Gastrocnemius medialis (tissue), 4 donors: Measurements from ENCODE around the gene MLANA. TPM values are rescaled to one million over a fixed set of nuclear protein-coding genes. Genes with fewer than 3 reads are reported as not detected.
A peak's percentile ranks its signal among the peaks of the same experiment; 100 is the strongest.

Experiments
- ATAC-seq, 2 donors: fragments of 150-250 bp; one replicate each; pipeline ENCODE4 v1.9.1; 2016
- DNase-seq, 2 donors: peaks; one replicate each; pipeline ENCODE4 v3.0.0-alpha.2; 2019
- H3K27ac ChIP-seq, 4 donors: fragments of 200-600 bp; sonication (generic); 1 replicate in 1 of 4; 2 replicates in 3 of 4; pipeline ENCODE4 v1.5.1; 2016 to 2018; ENCODE audit warnings: mild to moderate bottlenecking in 2 of 4, moderate library complexity in 1 of 4
- H3K27me3 ChIP-seq, 3 donors: fragments of 200-600 bp; sonication (generic) in 2 of 3; 1 replicate in 1 of 3; 2 replicates in 2 of 3; pipeline versions ENCODE4 v1.5.1 to v1.6.0; 2016 to 2019; ENCODE audit warnings: mild to moderate bottlenecking in 1 of 3, moderate library complexity in 1 of 3
- H3K36me3 ChIP-seq, 2 donors: fragments of 200-600 bp; sonication (generic) in 1 of 2; one replicate each; pipeline ENCODE4 v1.5.1; 2017 to 2018
- H3K4me1 ChIP-seq, 2 donors: fragments of 200-600 bp; sonication (generic) in 1 of 2; one replicate each; pipeline ENCODE4 v1.5.1; 2016 to 2017; ENCODE audit warnings: mild to moderate bottlenecking in 2 of 2
- H3K4me3 ChIP-seq, 4 donors: fragments of 200-600 bp; sonication (generic) in 3 of 4; 1 replicate in 1 of 4; 2 replicates in 3 of 4; pipeline ENCODE4 v1.5.1; 2016 to 2019; ENCODE audit warnings: mild to moderate bottlenecking in 2 of 4
- H3K9me3 ChIP-seq, 3 donors: fragments of 200-600 bp; sonication (generic) in 2 of 3; 1 replicate in 1 of 3; 2 replicates in 2 of 3; pipeline ENCODE4 v1.5.1; 2016 to 2019
- POLR2A ChIP-seq, 2 donors: fragments of 450-650 bp; IDR thresholded peaks; one replicate each; pipeline ENCODE4 v1.6.1; 2017; ENCODE audit warnings: antibody characterized with exemption in 2 of 2, mild to moderate bottlenecking in 2 of 2, moderate library complexity in 2 of 2
- in situ Hi-C, 4 donors: fragments of 200-750 bp; cut with MboI; loops; one replicate each; pipeline versions ENCODE4 v1.15.0 to v1.8.0; 2017; ENCODE audit warnings: low sequenced_read_pairs in 4 of 4
- intact Hi-C: fragments of 100-400 bp; cut with DNase I; formaldehyde crosslinking; loops from one replicate; pipeline ENCODE4 v1.15.1; 2023; ENCODE audit warnings: low total_unique reads
- total RNA-seq, 4 donors: library from RNA; depleted of rRNA; stranded (reverse); fragments of >200 nt; gene quantifications; one replicate each; pipeline versions ENCODE4 v1.1.0 to v1.2.3, GENCODE V29; 2016
- TF ChIP-seq, protein P1 (sequence below), 5 experiments: fragments of 450-650 bp in 3 of 5; fragments of 200-600 bp in 2 of 5; sonication (generic) in 2 of 5; IDR thresholded peaks in 4 of 5; conservative IDR thresholded peaks in 1 of 5; 1 replicate in 4 of 5; 2 replicates in 1 of 5; pipeline ENCODE4 v1.5.1; 2016 to 2019; ENCODE audit warnings: antibody characterized with exemption in 5 of 5, mild to moderate bottlenecking in 3 of 5, moderate library complexity in 3 of 5

Gene MLANA
- total RNA-seq, 4 donors from 2014 or later, result not detected

DNA sequence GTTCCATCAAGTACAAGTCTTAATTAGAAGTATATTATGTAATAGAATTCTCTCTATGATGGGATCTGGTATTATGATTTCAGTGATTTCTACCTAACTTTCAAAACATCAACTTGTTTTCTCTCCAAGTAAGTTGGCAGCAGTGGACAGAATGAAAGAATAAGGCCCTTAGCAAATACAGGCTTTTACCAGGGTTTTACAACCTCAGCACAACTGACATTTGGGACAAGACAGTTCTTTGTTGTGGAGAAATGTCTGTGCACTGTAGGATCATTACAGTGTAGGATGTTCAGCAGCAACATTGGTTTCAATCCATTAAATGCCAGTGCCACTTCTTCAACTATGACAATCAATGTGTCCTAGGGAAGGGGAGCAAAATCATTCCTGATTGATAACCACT is 48.8 kb downstream of the MLANA start:
- intact Hi-C loops (no loop called here), in situ Hi-C loops (no loop called here)
- H3K27me3 ChIP-seq, result no peaks in the 10 kb centered on the region
- ATAC-seq, result no peak
- no peaks in the 10 kb centered on the region for H3K4me1 ChIP-seq
- no peaks in the 10 kb centered on the region for H3K9me3 ChIP-seq
- DNase-seq, result no peak
- H3K36me3 ChIP-seq, result no peaks in the 10 kb centered on the region
- no peak overlapping the region for H3K27ac ChIP-seq
- TF ChIP-seq, protein P1, sequence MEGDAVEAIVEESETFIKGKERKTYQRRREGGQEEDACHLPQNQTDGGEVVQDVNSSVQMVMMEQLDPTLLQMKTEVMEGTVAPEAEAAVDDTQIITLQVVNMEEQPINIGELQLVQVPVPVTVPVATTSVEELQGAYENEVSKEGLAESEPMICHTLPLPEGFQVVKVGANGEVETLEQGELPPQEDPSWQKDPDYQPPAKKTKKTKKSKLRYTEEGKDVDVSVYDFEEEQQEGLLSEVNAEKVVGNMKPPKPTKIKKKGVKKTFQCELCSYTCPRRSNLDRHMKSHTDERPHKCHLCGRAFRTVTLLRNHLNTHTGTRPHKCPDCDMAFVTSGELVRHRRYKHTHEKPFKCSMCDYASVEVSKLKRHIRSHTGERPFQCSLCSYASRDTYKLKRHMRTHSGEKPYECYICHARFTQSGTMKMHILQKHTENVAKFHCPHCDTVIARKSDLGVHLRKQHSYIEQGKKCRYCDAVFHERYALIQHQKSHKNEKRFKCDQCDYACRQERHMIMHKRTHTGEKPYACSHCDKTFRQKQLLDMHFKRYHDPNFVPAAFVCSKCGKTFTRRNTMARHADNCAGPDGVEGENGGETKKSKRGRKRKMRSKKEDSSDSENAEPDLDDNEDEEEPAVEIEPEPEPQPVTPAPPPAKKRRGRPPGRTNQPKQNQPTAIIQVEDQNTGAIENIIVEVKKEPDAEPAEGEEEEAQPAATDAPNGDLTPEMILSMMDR (IDR thresholded peaks at IDR 0.05 in 4 of 5, conservative IDR thresholded peaks at IDR 0.05 in 1 of 5), result no peak
- no peak for TF ChIP-seq POLR2A (IDR thresholded peaks at IDR 0.05)
- no peak overlapping the region for H3K4me3 ChIP-seq

DNA sequence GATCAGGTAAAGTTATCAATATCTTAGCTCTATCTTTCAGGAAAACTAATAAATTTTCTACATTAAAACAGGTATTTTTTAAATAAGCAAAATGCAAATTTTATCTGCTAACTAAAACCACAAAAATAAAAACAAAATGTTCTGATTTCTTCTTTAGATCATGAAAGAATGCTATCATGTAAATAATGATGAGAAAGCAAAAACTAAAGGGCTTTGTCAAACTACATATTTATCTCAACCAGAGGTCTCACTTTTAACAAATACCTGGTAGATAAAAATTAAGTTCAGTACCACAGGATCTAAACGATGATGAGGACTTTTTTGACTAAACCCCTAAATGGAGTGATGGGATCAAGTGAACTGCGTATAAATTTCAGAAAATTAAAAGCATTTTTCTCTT is 50.5 kb downstream of the MLANA start:
- H3K4me3 ChIP-seq, result no peak overlapping the region
- H3K27me3 ChIP-seq, result no peaks in the 10 kb centered on the region
- DNase-seq (no peak), ATAC-seq (no peak)
- TF ChIP-seq, protein P1 (IDR thresholded peaks at IDR 0.05 in 4 of 5, conservative IDR thresholded peaks at IDR 0.05 in 1 of 5), result no peak
- TF ChIP-seq POLR2A (IDR thresholded peaks at IDR 0.05), result no peak
- H3K27ac ChIP-seq, result no peak overlapping the region
- intact Hi-C loops, result loop anchor here (10.0 kb wide), 1 partner anchor 64 kb away; a partner anchor contains a TSS
- H3K4me1 ChIP-seq, result no peaks in the 10 kb centered on the region
- in situ Hi-C loops, result no loop called here
- no peaks in the 10 kb centered on the region for H3K36me3 ChIP-seq
- H3K9me3 ChIP-seq, result no peaks in the 10 kb centered on the region

DNA sequence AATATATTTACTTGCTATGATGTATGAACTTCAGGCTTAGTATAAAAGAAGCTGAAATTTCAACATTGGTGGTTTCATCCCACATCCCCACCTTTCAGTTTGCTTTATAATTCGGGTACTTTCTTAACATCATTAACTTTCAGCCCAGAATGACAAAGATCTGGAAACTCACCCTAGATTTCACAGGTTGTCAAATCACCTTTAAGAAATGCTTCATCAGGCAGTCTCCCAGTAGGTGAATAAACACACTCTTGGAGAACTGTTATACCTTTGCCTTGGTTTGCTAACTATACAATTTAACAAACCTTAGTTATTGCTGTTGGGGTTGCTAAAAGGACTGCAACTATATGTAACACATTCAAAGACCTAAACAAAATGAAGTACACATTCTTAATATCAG is 54.4 kb downstream of the MLANA start:
- Histone ChIP-seq H3K4me1 (peaks cover 26 to 27% of the 10 kb centered on the region in 2 donors), H3K27me3 (no peaks in the 10 kb centered on the region), H3K4me3 (no peak overlapping the region), H3K9me3 (no peaks in the 10 kb centered on the region), H3K36me3 (no peaks in the 10 kb centered on the region), H3K27ac (no peak overlapping the region)
- no peak for ATAC-seq
- no peak for TF ChIP-seq POLR2A (IDR thresholded peaks at IDR 0.05)
- TF ChIP-seq, protein P1 (IDR thresholded peaks at IDR 0.05 in 4 of 5, conservative IDR thresholded peaks at IDR 0.05 in 1 of 5), result no peak
- intact Hi-C loops, result loop anchor here (10.0 kb wide), 1 partner anchor 60 kb away; a partner anchor contains a TSS
- DNase-seq, result no peak
- in situ Hi-C loops, result no loop called here

DNA sequence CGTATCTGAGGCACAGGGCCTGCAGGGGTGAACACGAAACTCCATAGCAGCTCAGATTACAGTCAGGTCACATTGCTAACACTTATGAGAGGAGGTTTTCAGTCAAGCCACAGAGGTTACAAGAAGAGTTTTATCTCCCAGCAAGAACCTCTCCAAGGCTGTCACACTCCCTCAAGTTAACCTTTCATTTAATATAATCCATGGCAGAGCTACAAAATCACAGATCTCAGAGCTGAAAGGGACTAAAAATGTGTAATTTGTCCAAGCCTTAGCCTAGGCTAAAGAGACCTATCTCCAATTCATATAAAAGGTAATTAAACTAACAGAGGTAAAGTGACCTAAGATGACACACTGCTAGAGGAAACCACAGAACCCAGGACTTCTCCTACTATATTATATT is 57.2 kb downstream of the MLANA start:
- in situ Hi-C loops, result no loop called here
- ATAC-seq, result peak; percentile 93 to 96

More for the DNA sequence above, 57.2 kb downstream of the MLANA start:
- TF ChIP-seq, protein P1 (IDR thresholded peaks at IDR 0.05 in 4 of 5, conservative IDR thresholded peaks at IDR 0.05 in 1 of 5), result no peak
- no peak for TF ChIP-seq POLR2A (IDR thresholded peaks at IDR 0.05)
- Histone ChIP-seq H3K36me3 (no peaks in the 10 kb centered on the region), H3K9me3 (no peaks in the 10 kb centered on the region), H3K4me3 (no peak overlapping the region), H3K27ac (peak overlapping the region; percentile 13 to 48 (median 38)), H3K4me1 (peaks cover 27 to 29% of the 10 kb centered on the region in 2 donors), H3K27me3 (no peaks in the 10 kb centered on the region)
- DNase-seq, result peak in 1 of 2 donors; percentile 24
- intact Hi-C loops, result loop anchor here (10.0 kb wide), 1 partner anchor 57 kb away; a partner anchor contains a TSS
